GM18520 (cell line): ENCODE measurements around the gene ZNF212.
A peak's percentile ranks its signal among the peaks of the same experiment; 100 is the strongest.

Experiments used
- ATAC-seq: cut with Tn5 transposase; IDR thresholded peaks from one replicate; pipeline ENCODE4 v1.9.1; 2021; ENCODE audit not compliant: unreplicated experiment

The ZNF212 gene

GRCh38 chr7:149284850-149285585 is 45.6 kb downstream of the ZNF212 start:
- peak; percentile 95 for ATAC-seq

DNA sequence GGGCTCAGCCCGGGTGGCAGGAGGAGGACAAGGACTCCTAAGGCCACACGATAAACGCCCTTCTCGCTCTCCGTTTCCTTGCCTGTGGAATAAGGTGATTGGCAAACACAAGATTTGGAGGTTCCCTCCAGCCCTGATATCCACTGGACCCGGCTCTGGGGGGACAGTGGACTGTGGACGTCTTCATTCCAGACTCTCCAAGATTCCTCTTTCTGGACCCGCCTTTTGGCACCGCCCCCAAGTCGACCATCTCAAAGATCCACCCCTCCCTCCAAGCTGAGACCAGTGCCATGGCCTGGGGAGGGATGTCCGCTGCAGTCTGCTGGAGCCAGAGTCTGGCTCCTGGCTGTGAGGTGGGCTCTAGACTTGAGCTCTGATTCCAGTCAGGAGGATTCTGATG is 46.2 kb downstream of the ZNF212 start:
- ATAC-seq: no peak

GRCh38 chr7:149286811-149287400 is 47.5 kb downstream of the ZNF212 start:
- no peak for ATAC-seq

GRCh38 chr7:149287622-149288021 is 48.2 kb downstream of the ZNF212 start:
- ATAC-seq: no peak

- ATAC-seq: no peak
These were observed 49.8 kb downstream of the ZNF212 start for GRCh38 chr7:149289262-149289661.

GRCh38 chr7:149289856-149290255 is 50.4 kb downstream of the ZNF212 start:
- ATAC-seq: no peak

DNA sequence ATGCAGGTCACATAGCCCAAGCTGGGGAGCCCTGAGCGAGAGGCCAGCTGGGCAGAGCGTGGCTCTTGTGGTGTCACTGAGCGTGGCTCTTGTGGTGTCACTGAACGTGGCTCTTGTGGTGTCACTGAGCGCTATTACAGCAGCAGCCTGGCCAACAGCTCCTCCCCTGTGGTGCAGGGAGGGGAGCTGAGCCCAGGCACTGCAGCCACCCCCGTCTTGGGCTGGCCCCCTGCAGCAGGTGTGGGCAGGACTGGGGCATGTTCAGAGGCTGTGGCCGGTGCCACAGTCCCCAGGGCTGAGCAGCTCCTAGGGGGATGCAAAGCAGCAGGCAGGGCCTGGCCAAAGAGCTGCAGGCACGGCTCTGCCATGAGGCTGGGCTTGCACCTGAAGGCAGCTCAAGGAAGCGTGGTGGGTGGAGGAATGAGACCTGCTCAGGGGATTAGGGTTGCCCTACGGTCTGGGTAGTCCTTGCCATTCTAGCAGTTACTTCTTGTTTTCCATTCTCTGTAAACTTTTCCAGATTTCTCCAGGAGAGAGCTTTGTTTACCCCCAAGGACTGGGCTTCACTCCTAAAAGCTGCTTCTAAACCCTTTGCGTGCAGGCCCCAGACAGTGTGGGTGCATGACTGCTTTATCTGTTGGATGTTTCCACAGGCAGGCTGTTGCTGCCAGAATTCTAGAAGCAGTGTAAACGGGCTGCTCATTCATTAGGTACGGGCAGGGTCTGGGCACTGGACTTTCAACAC is 51.8 kb downstream of the ZNF212 start:
- ATAC-seq: peak; percentile 34

GRCh38 chr7:149291781-149292461 is 52.5 kb downstream of the ZNF212 start:
- ATAC-seq: no peak

- no peak for ATAC-seq
These were observed 53.0 kb downstream of the ZNF212 start for GRCh38 chr7:149292462-149292823.

GRCh38 chr7:149293338-149293737 is 53.9 kb downstream of the ZNF212 start:
- ATAC-seq: no peak

GRCh38 chr7:149293946-149294633 is 54.6 kb downstream of the ZNF212 start:
- ATAC-seq: no peak

GRCh38 chr7:149294634-149295480 is 55.4 kb downstream of the ZNF212 start:
- ATAC-seq: no peak

DNA sequence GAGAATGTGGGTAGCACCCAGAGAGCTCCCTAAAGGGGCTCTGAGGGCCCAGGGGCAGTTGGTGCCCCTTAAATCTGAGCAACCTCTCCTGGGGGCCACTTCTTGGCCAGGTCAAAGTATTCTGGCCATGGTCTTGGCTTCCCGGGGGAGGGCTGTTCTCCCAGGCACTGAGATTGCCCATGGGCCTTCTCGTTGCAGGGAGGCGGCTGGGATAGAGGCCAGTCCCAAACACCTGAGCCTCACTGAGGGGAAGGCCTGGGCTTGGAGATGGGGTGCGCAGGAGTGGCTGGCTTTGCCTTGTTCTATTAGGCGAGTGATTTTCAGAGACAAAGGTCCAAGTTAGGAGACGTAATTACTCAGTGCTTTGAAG is 56.0 kb downstream of the ZNF212 start:
- no peak for ATAC-seq

GRCh38 chr7:149296368-149296767 is 56.9 kb downstream of the ZNF212 start:
- ATAC-seq: no peak

GRCh38 chr7:149297034-149297755 is 57.7 kb downstream of the ZNF212 start:
- no peak for ATAC-seq

DNA sequence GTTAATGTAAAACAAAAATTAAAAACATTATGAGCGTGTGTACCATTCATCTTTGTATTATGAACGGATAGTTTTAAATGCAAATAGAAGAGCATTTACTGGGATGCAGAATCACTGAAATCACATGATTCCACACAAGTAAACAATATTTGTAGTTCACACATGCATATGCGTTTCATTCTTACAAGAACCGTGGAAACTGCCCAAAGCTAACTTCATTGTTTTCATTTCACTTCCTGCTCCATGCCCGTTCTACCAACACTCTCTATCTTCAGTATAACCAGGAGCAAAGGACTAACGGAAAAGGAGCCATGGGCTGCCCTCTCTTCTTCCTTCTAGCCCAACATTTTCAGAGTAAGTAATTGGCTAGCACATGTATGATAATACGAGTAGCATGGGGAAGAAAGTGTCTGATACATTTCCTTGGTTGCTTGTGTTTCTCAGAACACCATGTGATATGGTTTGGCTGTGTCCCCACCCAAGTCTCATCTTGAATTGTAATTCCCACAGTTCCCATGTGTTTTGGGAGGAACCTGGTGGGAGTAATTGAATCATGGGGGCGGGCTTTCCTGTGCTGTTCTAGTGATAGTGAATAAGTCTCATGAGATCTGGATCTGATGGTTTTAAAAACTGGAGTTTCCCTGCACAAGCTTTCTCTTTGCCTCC is 61.3 kb downstream of the ZNF212 start:
- ATAC-seq: no peak

DNA sequence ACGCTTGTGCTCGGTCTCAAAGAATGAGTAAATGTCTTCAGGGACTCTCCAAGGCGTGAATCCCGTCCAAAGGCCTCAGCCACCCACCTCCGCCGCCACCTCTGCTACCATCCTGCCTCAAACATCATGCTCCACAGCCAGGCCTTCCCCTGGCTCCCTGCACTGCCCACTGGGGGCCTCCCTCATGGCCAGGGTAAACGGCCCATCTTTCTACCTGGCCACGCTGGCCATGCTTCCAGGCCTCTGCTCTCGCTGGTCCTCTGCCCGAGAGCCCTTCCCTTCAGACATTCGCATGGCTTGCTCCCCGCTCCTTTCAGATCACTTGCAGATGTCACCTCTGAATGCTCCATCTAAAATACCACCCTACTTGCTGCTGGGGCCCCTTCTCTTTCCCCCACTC is 62.8 kb downstream of the ZNF212 start:
- ATAC-seq: no peak

GRCh38 chr7:149302865-149303264 is 63.4 kb downstream of the ZNF212 start:
- ATAC-seq: no peak

GRCh38 chr7:149304006-149304405 is 64.6 kb downstream of the ZNF212 start:
- no peak for ATAC-seq
